Natural killer cell (primary cell): ENCODE measurements around the gene DISP1. TPM values are rescaled to one million over a fixed set of nuclear protein-coding genes. Genes with fewer than 3 reads are reported as not detected.

Experiments used
- ATAC-seq, 3 donors: fragments of 150-1000 bp in 2 of 3; fragments of 200-7000 bp in 1 of 3; cut with Tn5 transposase; 1 replicate in 1 of 3; 2 replicates in 2 of 3; pipeline ENCODE4 v1.10.0; 2021; ENCODE audit warnings: mild to moderate bottlenecking in 2 of 3, moderate library complexity in 2 of 3
- DNase-seq, 2 donors: peaks; one replicate each; pipeline versions ENCODE4 v3.0.0 to v3.0.0-alpha.2; 2013 to 2021; ENCODE audit warnings: mixed read lengths in 1 of 2
- H3K27ac ChIP-seq: one replicate; pipeline ENCODE4 v1.5.1; 2013; ENCODE audit warnings: mild to moderate bottlenecking, low read length
- H3K27me3 ChIP-seq: one replicate; pipeline ENCODE4 v1.6.1; 2013; ENCODE audit warnings: low read length; ENCODE audit not compliant: control insufficient read depth, insufficient read depth
- H3K36me3 ChIP-seq: one replicate; pipeline ENCODE4 v1.6.1; 2013; ENCODE audit warnings: low read length; ENCODE audit not compliant: control insufficient read depth, insufficient read depth
- H3K4me1 ChIP-seq: one replicate; pipeline ENCODE4 v1.6.1; 2013; ENCODE audit warnings: low read length; ENCODE audit not compliant: control insufficient read depth, insufficient read depth
- H3K4me3 ChIP-seq: one replicate; pipeline ENCODE4 v1.5.1; 2013; ENCODE audit warnings: low read length
- H3K9me3 ChIP-seq: one replicate; pipeline ENCODE4 v1.6.1; 2013; ENCODE audit warnings: low read length; ENCODE audit not compliant: control insufficient read depth, insufficient read depth
- H3K27ac Mint-ChIP-seq, 2 donors: one replicate each; pipeline ENCODE4 v1.8.0; 2022; ENCODE audit warnings: mild to moderate bottlenecking in 2 of 2, mixed read lengths in 2 of 2, moderate library complexity in 1 of 2
- H3K27me3 Mint-ChIP-seq, 2 donors: one replicate each; pipeline ENCODE4 v1.8.0; 2022; ENCODE audit warnings: low read depth in 2 of 2, mixed read lengths in 2 of 2
- H3K36me3 Mint-ChIP-seq: one replicate; pipeline ENCODE4 v1.8.0; 2022; ENCODE audit warnings: mixed read lengths
- H3K4me1 Mint-ChIP-seq, 2 donors: one replicate each; pipeline ENCODE4 v1.8.0; 2022; ENCODE audit warnings: mixed read lengths in 2 of 2
- H3K4me3 Mint-ChIP-seq: one replicate; pipeline ENCODE4 v1.8.0; 2022; ENCODE audit warnings: mild to moderate bottlenecking, moderate library complexity, mixed read lengths
- H3K9me3 Mint-ChIP-seq, 2 donors: one replicate each; pipeline ENCODE4 v1.8.0; 2022; ENCODE audit warnings: mixed read lengths in 2 of 2
- CTCF ChIP-seq: fragments of 200-600 bp; IDR thresholded peaks from one replicate; pipeline ENCODE4 v1.8.0; 2022; ENCODE audit warnings: antibody characterized with exemption
- WGBS: methylation state at CpG from one replicate; pipeline ENCODE4 v1.1.7; 2013; ENCODE audit warnings: missing lambda C conversion rate; ENCODE audit not compliant: insufficient coverage; 5-methylcytosine and 5-hydroxymethylcytosine counted together
- intact Hi-C: fragments of 100-400 bp; cut with micrococcal nuclease; formaldehyde crosslinking; loops from one replicate; pipeline ENCODE4 v1.14.2; 2022
- total RNA-seq, 4 donors: library from RNA; stranded (reverse); fragments of 120-200 nt in 1 of 4; gene quantifications; one replicate each; pipeline versions ENCODE4 v1.2.3 to v1.2.4, GENCODE V29; 2013 to 2022

DISP1 gene
- total RNA-seq, 3 donors from 2014 or later (not counting 1 experiment from before 2014, with no cell fraction given): 3.7 to 6.0 (median 4.8) TPM

GRCh38 chr1:222798116-222798515 lies 16.7 kb upstream of the DISP1 start:
- H3K27me3 Mint-ChIP-seq: peaks cover 7 to 24% of the 10 kb centered on the region in 2 donors
- H3K4me1 Mint-ChIP-seq: no peaks in the 10 kb centered on the region
- no peak overlapping the region for H3K4me3 ChIP-seq
- no peak overlapping the region for H3K27ac Mint-ChIP-seq
- H3K27ac ChIP-seq: no peak overlapping the region
- TF ChIP-seq CTCF: no peak
- no peaks in the 10 kb centered on the region for H3K27me3 ChIP-seq
- no peaks in the 10 kb centered on the region for H3K4me1 ChIP-seq
- intact Hi-C loops: no loop called here
- no peaks in the 10 kb centered on the region for H3K9me3 ChIP-seq
- ATAC-seq (no peak), DNase-seq (no peak)
- no peaks in the 10 kb centered on the region for H3K36me3 Mint-ChIP-seq
- H3K9me3 Mint-ChIP-seq: no peaks in the 10 kb centered on the region
- no peaks in the 10 kb centered on the region for H3K36me3 ChIP-seq
- no peak overlapping the region for H3K4me3 Mint-ChIP-seq

- DNase-seq: no peak
Observed at GRCh38 chr1:222798975-222799374, 15.9 kb upstream of the DISP1 start.

GRCh38 chr1:222801067-222801466 lies 13.8 kb upstream of the DISP1 start:
- no peak for DNase-seq
- no peaks in the 10 kb centered on the region for H3K9me3 Mint-ChIP-seq
- no peak for TF ChIP-seq CTCF
- peaks cover 15 to 34% of the 10 kb centered on the region in 2 donors for H3K27me3 Mint-ChIP-seq
- H3K27ac Mint-ChIP-seq: no peak overlapping the region
- no peak overlapping the region for H3K4me3 ChIP-seq
- intact Hi-C loops: no loop called here
- 94% methylated on average over 4 of the region's 4 CpGs for WGBS
- no peak overlapping the region for H3K27ac ChIP-seq
- no peaks in the 10 kb centered on the region for H3K4me1 Mint-ChIP-seq
- ATAC-seq: no peak
- H3K4me3 Mint-ChIP-seq: no peak overlapping the region
- H3K36me3 Mint-ChIP-seq: no peaks in the 10 kb centered on the region
- H3K9me3 ChIP-seq: no peaks in the 10 kb centered on the region
- H3K4me1 ChIP-seq: no peaks in the 10 kb centered on the region
- H3K27me3 ChIP-seq: no peaks in the 10 kb centered on the region
- no peaks in the 10 kb centered on the region for H3K36me3 ChIP-seq

More at GRCh38 chr1:222798975-222799374, 15.9 kb upstream of the DISP1 start:
- Mint-ChIP-seq H3K9me3 (no peaks in the 10 kb centered on the region), H3K4me3 (no peak overlapping the region), H3K4me1 (no peaks in the 10 kb centered on the region), H3K27ac (no peak overlapping the region), H3K27me3 (peaks cover 11 to 24% of the 10 kb centered on the region in 2 donors), H3K36me3 (no peaks in the 10 kb centered on the region)
- no peak for TF ChIP-seq CTCF
- ATAC-seq: no peak
- no peaks in the 10 kb centered on the region for H3K4me1 ChIP-seq
- H3K36me3 ChIP-seq: no peaks in the 10 kb centered on the region
- 82% methylated on average over 4 of the region's 4 CpGs for WGBS
- H3K27ac ChIP-seq: no peak overlapping the region
- intact Hi-C loops: no loop called here
- H3K9me3 ChIP-seq: no peaks in the 10 kb centered on the region
- no peaks in the 10 kb centered on the region for H3K27me3 ChIP-seq
- H3K4me3 ChIP-seq: no peak overlapping the region

- intact Hi-C loops: no loop called here
Observed at GRCh38 chr1:222811671-222812070, 3.2 kb upstream of the DISP1 start.

More at GRCh38 chr1:222811671-222812070, 3.2 kb upstream of the DISP1 start:
- H3K4me1 ChIP-seq: peaks cover 11% of the 10 kb centered on the region
- Mint-ChIP-seq H3K4me3 (no peak overlapping the region), H3K27me3 (peaks cover 0 to 23% of the 10 kb centered on the region in 2 donors), H3K9me3 (no peaks in the 10 kb centered on the region), H3K36me3 (no peaks in the 10 kb centered on the region), H3K27ac (no peak overlapping the region), H3K4me1 (peaks cover 18 to 25% of the 10 kb centered on the region in 2 donors)
- WGBS: 91% methylated on average over 4 of the region's 4 CpGs
- no peaks in the 10 kb centered on the region for H3K36me3 ChIP-seq
- no peaks in the 10 kb centered on the region for H3K27me3 ChIP-seq
- no peak overlapping the region for H3K27ac ChIP-seq
- no peaks in the 10 kb centered on the region for H3K9me3 ChIP-seq
- ATAC-seq (no peak), DNase-seq (no peak)
- no peak for TF ChIP-seq CTCF
- H3K4me3 ChIP-seq: no peak overlapping the region
